Psoas muscle (tissue), 8 donors: ENCODE results near the gene RFLNA. TPM values are rescaled to one million over a fixed set of nuclear protein-coding genes. Genes with fewer than 3 reads are reported as not detected.

Experiments
- ATAC-seq, 4 donors: fragments of 200-7000 bp; cut with Tn5 transposase; one replicate each; pipeline ENCODE4 v1.9.1; 2020; ENCODE audit warnings: moderate library complexity in 3 of 4, mild to moderate bottlenecking in 2 of 4
- DNase-seq, 2 donors: peaks; one replicate each; pipeline ENCODE4 v3.0.0-alpha.2; 2020
- H3K27ac ChIP-seq: fragments of 200-600 bp; one replicate; pipeline ENCODE4 v1.8.0; 2022
- H3K27me3 ChIP-seq, 3 donors: fragments of 200-600 bp in 1 of 3; one replicate each; pipeline versions ENCODE4 v1.6.1 to v1.8.0; 2013 to 2022; ENCODE audit warnings: low read length in 2 of 3, mild to moderate bottlenecking in 2 of 3, moderate library complexity in 1 of 3; ENCODE audit not compliant: insufficient read depth in 3 of 3
- H3K36me3 ChIP-seq, 2 donors: fragments of 200-600 bp in 1 of 2; one replicate each; pipeline versions ENCODE4 v1.6.1 to v1.8.0; 2013 to 2022; ENCODE audit warnings: low read depth in 1 of 2, mild to moderate bottlenecking in 1 of 2, moderate library complexity in 1 of 2; ENCODE audit not compliant: insufficient read depth in 1 of 2
- H3K4me1 ChIP-seq: fragments of 200-600 bp; one replicate; pipeline ENCODE4 v1.8.0; 2022
- H3K4me3 ChIP-seq: fragments of 200-600 bp; one replicate; pipeline ENCODE4 v1.8.0; 2022; ENCODE audit warnings: mild to moderate bottlenecking
- H3K9me3 ChIP-seq: fragments of 200-600 bp; one replicate; pipeline ENCODE4 v1.8.0; 2022
- CTCF ChIP-seq: fragments of 200-600 bp; IDR thresholded peaks from one replicate; pipeline ENCODE4 v1.8.0; 2022; ENCODE audit warnings: antibody characterized with exemption
- WGBS, 3 donors: extraction: QIAGEN DNeasy Blood & Tissue Kit; methylation state at CpG; one replicate each; pipeline versions ENCODE4 v1.1.6 to v1.1.7; 2013; 5-methylcytosine and 5-hydroxymethylcytosine counted together
- intact Hi-C, 2 donors: fragments of 100-400 bp; cut with DNase I; formaldehyde crosslinking; loops; one replicate each; pipeline versions ENCODE4 v1.11.0 to v1.14.2; 2022
- polyA plus RNA-seq, 3 donors: library from polyadenylated mRNA; stranded (reverse); fragments of 200-250 nt; gene quantifications; one replicate each; pipeline ENCODE4 v1.2.3, GENCODE V29; 2013
- total RNA-seq, 4 donors: library from RNA; stranded (reverse); fragmentation: NEBNext Ultra II Directional in 2 of 4; extraction: Animal tissue kit (Norgen Biotek cat#: 25700) in 2 of 4; gene quantifications; one replicate each; pipeline versions ENCODE4 v1.2.1 to v1.2.4, GENCODE V29; 2021 to 2023
- donor health status: healthy with polysubstance abuse.
- donor health status: DM: no; HTN: no; CAD: no; lungs with moderate emphysema.
- donor health status: Bipolar disorder and iron deficiency.
- donor health status: healthy.
- donor health status: DM: yes; HTN: yes; CAD: no.
- donor health status: DM: no; HTN: no; CAD: no.
- donor health status: DM: no; HTN: no; CAD: no.
- donor health status: DM: yes; HTN: yes; CAD: no.

Gene RFLNA
- total and polyA plus RNA-seq, 7 donors, result 0.38 to 7.8 (median 0.70) TPM

GRCh38 chr12:124358572-124358971 lies 63.7 kb downstream of the RFLNA start:
- H3K4me3 ChIP-seq, result no peak overlapping the region
- H3K27ac ChIP-seq, result no peak overlapping the region
- ATAC-seq, result no peak
- no peaks in the 10 kb centered on the region for H3K27me3 ChIP-seq
- peaks cover 11 to 66% of the 10 kb centered on the region in 2 donors for H3K36me3 ChIP-seq
- no peak for DNase-seq
- peaks cover 48% of the 10 kb centered on the region for H3K4me1 ChIP-seq
- 69 to 86% (median 73%) methylated on average over 11 of the region's 11 CpGs for WGBS, 3 donors
- intact Hi-C loops, result loop anchor here in 1 of 2 donors (5.0 kb wide), 1 partner anchor 39 kb away; no protein-coding TSS in a partner anchor
- H3K9me3 ChIP-seq, result no peaks in the 10 kb centered on the region
- no peak for TF ChIP-seq CTCF

- no peak overlapping the region for H3K4me3 ChIP-seq
- WGBS, 3 donors, result 7 to 12% (median 8%) methylated on average over 35 to 37 of the region's 37 CpGs
- H3K36me3 ChIP-seq, result peaks cover 6 to 52% of the 10 kb centered on the region in 2 donors
- H3K4me1 ChIP-seq, result peaks cover 60% of the 10 kb centered on the region
- intact Hi-C loops, result loop anchor here in 1 of 2 donors (5.0 to 10.0 kb wide), 2 partner anchors 37 to 155 kb away; no protein-coding TSS in a partner anchor
- peak; percentile 96 to 99 for DNase-seq
- no peak for TF ChIP-seq CTCF
- H3K27me3 ChIP-seq, result no peaks in the 10 kb centered on the region
- H3K9me3 ChIP-seq, result no peaks in the 10 kb centered on the region
- H3K27ac ChIP-seq, result peak overlapping the region; percentile 76
- peak; percentile 84 to 90 (median 88) for ATAC-seq
Observed at GRCh38 chr12:124359671-124360581, 65.0 kb downstream of the RFLNA start.

DNA sequence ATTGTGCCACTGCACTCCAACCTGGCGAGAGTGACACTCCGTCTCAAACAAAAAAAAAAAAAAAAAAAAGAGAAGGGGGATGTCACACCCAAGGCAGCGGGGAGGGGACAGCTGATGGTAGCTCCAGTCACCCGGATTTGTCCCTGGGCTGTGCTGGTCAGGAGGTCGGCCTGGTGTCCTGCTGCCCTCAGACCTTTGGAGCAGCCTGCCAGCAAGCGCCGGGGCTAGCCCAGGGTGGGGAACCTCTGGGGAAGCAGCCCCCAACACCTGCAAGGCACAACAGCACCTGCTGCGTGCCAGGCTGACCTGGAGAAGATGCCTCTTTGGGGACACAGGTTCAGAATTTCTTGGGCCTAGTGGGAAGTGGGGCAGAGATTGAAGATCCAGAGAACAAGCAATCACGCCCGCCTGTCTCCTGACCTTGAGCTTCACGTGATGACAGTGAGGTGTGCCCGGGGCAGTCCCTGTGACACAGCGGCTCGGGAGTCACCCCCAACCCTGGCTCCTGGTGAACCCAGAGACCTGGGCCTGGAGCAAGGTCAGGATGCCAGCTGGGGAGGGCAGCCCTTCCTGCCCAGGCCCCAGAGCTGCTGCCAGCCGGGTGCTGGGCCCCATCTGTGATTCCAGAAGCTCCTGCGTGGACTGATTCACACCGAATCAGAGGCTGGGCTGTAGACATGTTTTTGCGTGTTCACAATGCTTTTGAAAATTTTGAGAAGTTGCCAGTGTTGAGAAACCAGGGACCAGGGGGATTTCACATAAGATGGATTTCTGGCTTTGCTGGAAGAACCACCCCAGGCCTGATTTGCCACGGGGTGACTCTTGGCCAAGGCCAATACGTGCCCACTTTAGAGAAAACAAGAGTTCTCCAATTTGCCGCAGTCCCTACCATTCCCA lies 66.4 kb downstream of the RFLNA start:
- no peak overlapping the region for H3K4me3 ChIP-seq
- no peaks in the 10 kb centered on the region for H3K9me3 ChIP-seq
- peaks cover 6 to 44% of the 10 kb centered on the region in 2 donors for H3K36me3 ChIP-seq
- intact Hi-C loops, result loop anchor here in 1 of 2 donors (10.0 kb wide), 1 partner anchor 153 kb away; no protein-coding TSS in a partner anchor
- peaks cover 73% of the 10 kb centered on the region for H3K4me1 ChIP-seq
- H3K27ac ChIP-seq, result peak overlapping the region; percentile 76
- DNase-seq, result peak; percentile 37 to 77
- no peak for TF ChIP-seq CTCF
- 55 to 77% (median 57%) methylated on average over 21 of the region's 21 CpGs for WGBS, 3 donors
- no peaks in the 10 kb centered on the region for H3K27me3 ChIP-seq
- no peak for ATAC-seq

GRCh38 chr12:124361996-124362395 lies 67.1 kb downstream of the RFLNA start:
- Histone ChIP-seq H3K27me3 (no peaks in the 10 kb centered on the region), H3K4me3 (no peak overlapping the region), H3K9me3 (no peaks in the 10 kb centered on the region), H3K36me3 (peaks cover 3 to 44% of the 10 kb centered on the region in 2 donors), H3K4me1 (peaks cover 79% of the 10 kb centered on the region), H3K27ac (no peak overlapping the region)
- DNase-seq (no peak), ATAC-seq (no peak)
- 89 to 93% (median 91%) methylated on average over 15 of the region's 15 CpGs for WGBS, 3 donors
- intact Hi-C loops, result loop anchor here in 1 of 2 donors (10.0 kb wide), 1 partner anchor 153 kb away; no protein-coding TSS in a partner anchor
- TF ChIP-seq CTCF, result no peak
